HEK293 (cell line): ENCODE data around the gene LRRC4C.

Source experiments
- CTCF ChIA-PET: fragments of 350-600 bp; formaldehyde crosslinking; extraction: SDS; loops from one replicate; lab custom pipeline; 2021; ENCODE audit warnings: antibody characterized with exemption; lab: Yijun Ruan, JAX
- POLR2A ChIA-PET: fragments of 300-600 bp; formaldehyde crosslinking; extraction: SDS; loops from one replicate; lab custom pipeline; 2020; ENCODE audit warnings: antibody characterized with exemption, inconsistent platforms; lab: Yijun Ruan, JAX
- H3K27ac ChIP-seq: fragments of 200-500 bp; sonication (Bioruptor generic); 2 replicates; pipeline ENCODE4 v1.5.1; 2014; ENCODE audit warnings: low read depth, low read length, control low read depth, inconsistent platforms; ENCODE audit errors: extremely low read depth
- H3K36me3 ChIP-seq, 2 experiments: fragments of 200-500 bp in 1 of 2; sonication (Bioruptor generic) in 1 of 2; 1 replicate in 1 of 2; 2 replicates in 1 of 2; pipeline ENCODE4 v1.5.1; 2014 to 2017; ENCODE audit warnings: inconsistent platforms in 2 of 2, low read length in 2 of 2; ENCODE audit not compliant: control insufficient read depth in 2 of 2, insufficient read depth in 1 of 2
- H3K4me1 ChIP-seq: fragments of 200-500 bp; sonication (Bioruptor generic); 2 replicates; pipeline ENCODE4 v1.5.1; 2014; ENCODE audit warnings: mild to moderate bottlenecking, low read length, inconsistent platforms; ENCODE audit not compliant: control insufficient read depth, insufficient read depth
- H3K4me3 ChIP-seq: 2 replicates; pipeline ENCODE4 v1.5.1; 2011; ENCODE audit warnings: low read depth, mild to moderate bottlenecking, control low read depth, low read length, moderate library complexity
- H3K9me3 ChIP-seq: fragments of 200-500 bp; sonication (Bioruptor generic); 2 replicates; pipeline ENCODE4 v1.5.1; 2014; ENCODE audit warnings: low read depth, low read length, inconsistent platforms; ENCODE audit not compliant: control insufficient read depth, insufficient read depth
- GLI2 ChIP-seq: fragments of 450-650 bp; formaldehyde crosslinking; IDR thresholded peaks from 2 replicates; pipeline ENCODE4; 2017; ENCODE audit warnings: missing biosample characterization, missing genetic modification characterization, low read depth, borderline replicate concordance
- SP2 ChIP-seq: fragments of 450-650 bp; formaldehyde crosslinking; IDR thresholded peaks from 2 replicates; pipeline ENCODE4 v1.5.1; 2016; ENCODE audit warnings: missing biosample characterization, missing genetic modification characterization
- ZNF184 ChIP-seq: fragments of 450-650 bp; IDR thresholded peaks from 2 replicates; pipeline ENCODE4 v1.5.1; 2018; ENCODE audit warnings: missing biosample characterization, mild to moderate bottlenecking, missing genetic modification characterization
- ZNF23 ChIP-seq: fragments of 450-650 bp; formaldehyde crosslinking; IDR thresholded peaks from 2 replicates; pipeline ENCODE4 v1.5.1; 2016; ENCODE audit warnings: missing biosample characterization, missing genetic modification characterization, borderline replicate concordance
- ZNF37A ChIP-seq: fragments of 450-650 bp; IDR thresholded peaks from 2 replicates; pipeline ENCODE4 v1.5.1; 2018; ENCODE audit warnings: missing biosample characterization, missing genetic modification characterization
- ZNF404 ChIP-seq: fragments of 450-650 bp; formaldehyde crosslinking; IDR thresholded peaks from 2 replicates; pipeline ENCODE4 v1.5.1; 2017; ENCODE audit warnings: missing biosample characterization, missing genetic modification characterization
- ZNF544 ChIP-seq: fragments of 450-650 bp; formaldehyde crosslinking; IDR thresholded peaks from 2 replicates; pipeline ENCODE4 v1.5.0; 2017; ENCODE audit warnings: missing biosample characterization, missing genetic modification characterization
- ZNF792 ChIP-seq: fragments of 450-650 bp; formaldehyde crosslinking; IDR thresholded peaks from 2 replicates; pipeline ENCODE4 v1.5.1; 2016; ENCODE audit warnings: missing biosample characterization, missing genetic modification characterization
- TF ChIP-seq, protein P1 (sequence below): fragments of 450-650 bp; formaldehyde crosslinking; conservative IDR thresholded peaks from 2 replicates; pipeline ENCODE4 v1.5.1; 2016; ENCODE audit warnings: low read depth, missing biosample characterization, missing genetic modification characterization
- TF ChIP-seq, protein P2 (sequence below): fragments of 450-650 bp; formaldehyde crosslinking; IDR thresholded peaks from 2 replicates; pipeline ENCODE4 v1.5.1; 2017; ENCODE audit warnings: missing biosample characterization, missing genetic modification characterization
- TF ChIP-seq, protein P3 (sequence below): fragments of 450-650 bp; formaldehyde crosslinking; IDR thresholded peaks from 2 replicates; pipeline ENCODE4 v1.5.1; 2016; ENCODE audit warnings: missing biosample characterization, missing genetic modification characterization
- TF ChIP-seq, protein P4 (sequence below): fragments of 450-650 bp; formaldehyde crosslinking; optimal IDR thresholded peaks from 2 replicates; pipeline ENCODE3; 2016; ENCODE audit warnings: missing biosample characterization, mild to moderate bottlenecking, missing genetic modification characterization
- TF ChIP-seq, protein P5 (sequence below): fragments of 450-650 bp; formaldehyde crosslinking; IDR thresholded peaks from 2 replicates; pipeline ENCODE4 v1.5.1; 2016; ENCODE audit warnings: missing biosample characterization, missing genetic modification characterization
- TF ChIP-seq, protein P6 (sequence below): fragments of 450-650 bp; formaldehyde crosslinking; IDR thresholded peaks from 2 replicates; pipeline ENCODE4 v1.5.1; 2016; ENCODE audit warnings: missing biosample characterization, missing genetic modification characterization
- TF ChIP-seq, protein P7 (sequence below): sonication (generic); formaldehyde crosslinking; IDR thresholded peaks from 2 replicates; pipeline ENCODE4 v1.8.1; 2022; ENCODE audit warnings: mild to moderate bottlenecking, moderate library complexity, missing genetic modification reagents

LRRC4C gene

DNA sequence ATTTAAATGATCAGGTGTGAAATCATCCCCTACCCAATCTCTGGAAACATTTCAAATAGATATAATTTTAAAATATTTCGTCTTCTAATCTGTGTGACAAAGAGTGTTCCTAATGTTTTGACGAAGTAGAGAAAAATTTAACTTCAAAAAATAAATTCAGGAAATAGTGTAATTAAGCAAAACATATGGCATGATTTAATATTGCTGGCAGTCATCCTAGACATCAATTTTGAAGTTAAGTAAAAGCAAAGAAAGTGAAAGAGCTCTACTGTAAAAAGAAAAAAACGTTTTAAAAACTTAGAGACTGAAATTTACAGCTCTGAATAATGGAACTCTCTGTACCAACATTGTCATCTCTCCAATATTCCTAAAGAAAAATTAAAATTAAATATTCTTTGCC is 1062.3 kb downstream of the LRRC4C start (continued):
- TF ChIP-seq, protein P1, sequence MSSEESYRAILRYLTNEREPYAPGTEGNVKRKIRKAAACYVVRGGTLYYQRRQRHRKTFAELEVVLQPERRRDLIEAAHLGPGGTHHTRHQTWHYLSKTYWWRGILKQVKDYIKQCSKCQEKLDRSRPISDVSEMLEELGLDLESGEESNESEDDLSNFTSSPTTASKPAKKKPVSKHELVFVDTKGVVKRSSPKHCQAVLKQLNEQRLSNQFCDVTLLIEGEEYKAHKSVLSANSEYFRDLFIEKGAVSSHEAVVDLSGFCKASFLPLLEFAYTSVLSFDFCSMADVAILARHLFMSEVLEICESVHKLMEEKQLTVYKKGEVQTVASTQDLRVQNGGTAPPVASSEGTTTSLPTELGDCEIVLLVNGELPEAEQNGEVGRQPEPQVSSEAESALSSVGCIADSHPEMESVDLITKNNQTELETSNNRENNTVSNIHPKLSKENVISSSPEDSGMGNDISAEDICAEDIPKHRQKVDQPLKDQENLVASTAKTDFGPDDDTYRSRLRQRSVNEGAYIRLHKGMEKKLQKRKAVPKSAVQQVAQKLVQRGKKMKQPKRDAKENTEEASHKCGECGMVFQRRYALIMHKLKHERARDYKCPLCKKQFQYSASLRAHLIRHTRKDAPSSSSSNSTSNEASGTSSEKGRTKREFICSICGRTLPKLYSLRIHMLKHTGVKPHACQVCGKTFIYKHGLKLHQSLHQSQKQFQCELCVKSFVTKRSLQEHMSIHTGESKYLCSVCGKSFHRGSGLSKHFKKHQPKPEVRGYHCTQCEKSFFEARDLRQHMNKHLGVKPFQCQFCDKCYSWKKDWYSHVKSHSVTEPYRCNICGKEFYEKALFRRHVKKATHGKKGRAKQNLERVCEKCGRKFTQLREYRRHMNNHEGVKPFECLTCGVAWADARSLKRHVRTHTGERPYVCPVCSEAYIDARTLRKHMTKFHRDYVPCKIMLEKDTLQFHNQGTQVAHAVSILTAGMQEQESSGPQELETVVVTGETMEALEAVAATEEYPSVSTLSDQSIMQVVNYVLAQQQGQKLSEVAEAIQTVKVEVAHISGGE (tag by site-specific recombination) = no peak
- TF ChIP-seq ZNF792 (tag by site-specific recombination) = no peak

DNA sequence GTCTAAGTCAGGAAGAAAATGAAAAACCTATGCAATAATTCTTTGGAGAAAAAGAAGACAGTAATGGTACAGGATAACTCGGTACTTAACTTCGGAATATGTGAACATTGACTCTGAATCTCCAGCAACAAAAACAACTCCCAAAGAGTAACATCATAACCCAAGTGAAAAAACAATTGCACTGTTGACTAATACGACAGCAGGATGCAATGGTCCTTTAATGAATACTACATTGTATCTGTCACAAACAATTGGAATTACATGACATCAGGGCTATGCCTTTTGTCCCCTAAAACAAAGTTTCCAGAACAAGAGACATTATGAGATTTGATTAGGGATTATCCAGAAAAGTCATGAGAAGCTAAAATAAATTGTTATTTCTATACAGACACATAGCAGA is 1065.9 kb downstream of the LRRC4C start:
- TF ChIP-seq ZNF404 (no peak), SP2 (tag by site-specific recombination) (no peak), ZNF184 (tag by site-specific recombination) (no peak), ZNF37A (tag by site-specific recombination) (no peak), ZNF544 (tag by site-specific recombination) (no peak), ZNF23 (tag by site-specific recombination) (no peak), GLI2 (no peak)
- TF ChIP-seq, protein P2, sequence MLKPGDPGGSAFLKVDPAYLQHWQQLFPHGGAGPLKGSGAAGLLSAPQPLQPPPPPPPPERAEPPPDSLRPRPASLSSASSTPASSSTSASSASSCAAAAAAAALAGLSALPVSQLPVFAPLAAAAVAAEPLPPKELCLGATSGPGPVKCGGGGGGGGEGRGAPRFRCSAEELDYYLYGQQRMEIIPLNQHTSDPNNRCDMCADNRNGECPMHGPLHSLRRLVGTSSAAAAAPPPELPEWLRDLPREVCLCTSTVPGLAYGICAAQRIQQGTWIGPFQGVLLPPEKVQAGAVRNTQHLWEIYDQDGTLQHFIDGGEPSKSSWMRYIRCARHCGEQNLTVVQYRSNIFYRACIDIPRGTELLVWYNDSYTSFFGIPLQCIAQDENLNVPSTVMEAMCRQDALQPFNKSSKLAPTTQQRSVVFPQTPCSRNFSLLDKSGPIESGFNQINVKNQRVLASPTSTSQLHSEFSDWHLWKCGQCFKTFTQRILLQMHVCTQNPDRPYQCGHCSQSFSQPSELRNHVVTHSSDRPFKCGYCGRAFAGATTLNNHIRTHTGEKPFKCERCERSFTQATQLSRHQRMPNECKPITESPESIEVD (tag by site-specific recombination) = no peak
- TF ChIP-seq, protein P3, sequence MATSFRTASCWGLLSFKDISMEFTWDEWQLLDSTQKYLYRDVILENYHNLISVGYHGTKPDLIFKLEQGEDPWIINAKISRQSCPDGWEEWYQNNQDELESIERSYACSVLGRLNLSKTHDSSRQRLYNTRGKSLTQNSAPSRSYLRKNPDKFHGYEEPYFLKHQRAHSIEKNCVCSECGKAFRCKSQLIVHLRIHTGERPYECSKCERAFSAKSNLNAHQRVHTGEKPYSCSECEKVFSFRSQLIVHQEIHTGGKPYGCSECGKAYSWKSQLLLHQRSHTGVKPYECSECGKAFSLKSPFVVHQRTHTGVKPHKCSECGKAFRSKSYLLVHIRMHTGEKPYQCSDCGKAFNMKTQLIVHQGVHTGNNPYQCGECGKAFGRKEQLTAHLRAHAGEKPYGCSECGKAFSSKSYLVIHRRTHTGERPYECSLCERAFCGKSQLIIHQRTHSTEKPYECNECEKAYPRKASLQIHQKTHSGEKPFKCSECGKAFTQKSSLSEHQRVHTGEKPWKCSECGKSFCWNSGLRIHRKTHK (tag by site-specific recombination) = no peak
- TF ChIP-seq, protein P4, sequence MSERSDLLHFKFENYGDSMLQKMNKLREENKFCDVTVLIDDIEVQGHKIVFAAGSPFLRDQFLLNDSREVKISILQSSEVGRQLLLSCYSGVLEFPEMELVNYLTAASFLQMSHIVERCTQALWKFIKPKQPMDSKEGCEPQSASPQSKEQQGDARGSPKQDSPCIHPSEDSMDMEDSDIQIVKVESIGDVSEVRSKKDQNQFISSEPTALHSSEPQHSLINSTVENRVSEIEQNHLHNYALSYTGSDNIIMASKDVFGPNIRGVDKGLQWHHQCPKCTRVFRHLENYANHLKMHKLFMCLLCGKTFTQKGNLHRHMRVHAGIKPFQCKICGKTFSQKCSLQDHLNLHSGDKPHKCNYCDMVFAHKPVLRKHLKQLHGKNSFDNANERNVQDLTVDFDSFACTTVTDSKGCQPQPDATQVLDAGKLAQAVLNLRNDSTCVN (tag by site-specific recombination) = no peak
- TF ChIP-seq, protein P5, sequence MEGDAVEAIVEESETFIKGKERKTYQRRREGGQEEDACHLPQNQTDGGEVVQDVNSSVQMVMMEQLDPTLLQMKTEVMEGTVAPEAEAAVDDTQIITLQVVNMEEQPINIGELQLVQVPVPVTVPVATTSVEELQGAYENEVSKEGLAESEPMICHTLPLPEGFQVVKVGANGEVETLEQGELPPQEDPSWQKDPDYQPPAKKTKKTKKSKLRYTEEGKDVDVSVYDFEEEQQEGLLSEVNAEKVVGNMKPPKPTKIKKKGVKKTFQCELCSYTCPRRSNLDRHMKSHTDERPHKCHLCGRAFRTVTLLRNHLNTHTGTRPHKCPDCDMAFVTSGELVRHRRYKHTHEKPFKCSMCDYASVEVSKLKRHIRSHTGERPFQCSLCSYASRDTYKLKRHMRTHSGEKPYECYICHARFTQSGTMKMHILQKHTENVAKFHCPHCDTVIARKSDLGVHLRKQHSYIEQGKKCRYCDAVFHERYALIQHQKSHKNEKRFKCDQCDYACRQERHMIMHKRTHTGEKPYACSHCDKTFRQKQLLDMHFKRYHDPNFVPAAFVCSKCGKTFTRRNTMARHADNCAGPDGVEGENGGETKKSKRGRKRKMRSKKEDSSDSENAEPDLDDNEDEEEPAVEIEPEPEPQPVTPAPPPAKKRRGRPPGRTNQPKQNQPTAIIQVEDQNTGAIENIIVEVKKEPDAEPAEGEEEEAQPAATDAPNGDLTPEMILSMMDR = no peak
- TF ChIP-seq, protein P6, sequence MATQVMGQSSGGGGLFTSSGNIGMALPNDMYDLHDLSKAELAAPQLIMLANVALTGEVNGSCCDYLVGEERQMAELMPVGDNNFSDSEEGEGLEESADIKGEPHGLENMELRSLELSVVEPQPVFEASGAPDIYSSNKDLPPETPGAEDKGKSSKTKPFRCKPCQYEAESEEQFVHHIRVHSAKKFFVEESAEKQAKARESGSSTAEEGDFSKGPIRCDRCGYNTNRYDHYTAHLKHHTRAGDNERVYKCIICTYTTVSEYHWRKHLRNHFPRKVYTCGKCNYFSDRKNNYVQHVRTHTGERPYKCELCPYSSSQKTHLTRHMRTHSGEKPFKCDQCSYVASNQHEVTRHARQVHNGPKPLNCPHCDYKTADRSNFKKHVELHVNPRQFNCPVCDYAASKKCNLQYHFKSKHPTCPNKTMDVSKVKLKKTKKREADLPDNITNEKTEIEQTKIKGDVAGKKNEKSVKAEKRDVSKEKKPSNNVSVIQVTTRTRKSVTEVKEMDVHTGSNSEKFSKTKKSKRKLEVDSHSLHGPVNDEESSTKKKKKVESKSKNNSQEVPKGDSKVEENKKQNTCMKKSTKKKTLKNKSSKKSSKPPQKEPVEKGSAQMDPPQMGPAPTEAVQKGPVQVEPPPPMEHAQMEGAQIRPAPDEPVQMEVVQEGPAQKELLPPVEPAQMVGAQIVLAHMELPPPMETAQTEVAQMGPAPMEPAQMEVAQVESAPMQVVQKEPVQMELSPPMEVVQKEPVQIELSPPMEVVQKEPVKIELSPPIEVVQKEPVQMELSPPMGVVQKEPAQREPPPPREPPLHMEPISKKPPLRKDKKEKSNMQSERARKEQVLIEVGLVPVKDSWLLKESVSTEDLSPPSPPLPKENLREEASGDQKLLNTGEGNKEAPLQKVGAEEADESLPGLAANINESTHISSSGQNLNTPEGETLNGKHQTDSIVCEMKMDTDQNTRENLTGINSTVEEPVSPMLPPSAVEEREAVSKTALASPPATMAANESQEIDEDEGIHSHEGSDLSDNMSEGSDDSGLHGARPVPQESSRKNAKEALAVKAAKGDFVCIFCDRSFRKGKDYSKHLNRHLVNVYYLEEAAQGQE = no peak
- TF ChIP-seq, protein P7, sequence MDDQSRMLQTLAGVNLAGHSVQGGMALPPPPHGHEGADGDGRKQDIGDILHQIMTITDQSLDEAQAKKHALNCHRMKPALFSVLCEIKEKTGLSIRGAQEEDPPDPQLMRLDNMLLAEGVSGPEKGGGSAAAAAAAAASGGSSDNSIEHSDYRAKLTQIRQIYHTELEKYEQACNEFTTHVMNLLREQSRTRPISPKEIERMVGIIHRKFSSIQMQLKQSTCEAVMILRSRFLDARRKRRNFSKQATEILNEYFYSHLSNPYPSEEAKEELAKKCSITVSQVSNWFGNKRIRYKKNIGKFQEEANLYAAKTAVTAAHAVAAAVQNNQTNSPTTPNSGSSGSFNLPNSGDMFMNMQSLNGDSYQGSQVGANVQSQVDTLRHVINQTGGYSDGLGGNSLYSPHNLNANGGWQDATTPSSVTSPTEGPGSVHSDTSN (CRISPR knock-in tag) = no peak
- no peaks in the 10 kb centered on the region for H3K36me3 ChIP-seq
- POLR2A ChIA-PET = no interaction called here

More for the DNA sequence above, 1065.9 kb downstream of the LRRC4C start:
- CTCF ChIA-PET = no interaction called here
- no peaks in the 10 kb centered on the region for H3K9me3 ChIP-seq
- no peak overlapping the region for H3K4me3 ChIP-seq
- no peak overlapping the region for H3K27ac ChIP-seq
- no peaks in the 10 kb centered on the region for H3K4me1 ChIP-seq
